Hepatocyte (in vitro differentiated cells): Measurements from ENCODE around the gene VCAM1.

Experiments used
- EZH2phosphoT487 ChIP-seq: fragments of 200-600 bp; sonication (generic); IDR thresholded peaks from one replicate; pipeline ENCODE4 v1.6.1; 2018; ENCODE audit warnings: antibody characterized with exemption, mild to moderate bottlenecking, low read depth, moderate library complexity; ENCODE audit not compliant: unreplicated experiment, severe bottlenecking
- TF ChIP-seq, protein P1 (sequence below): fragments of 200-600 bp; sonication (generic); IDR thresholded peaks from 2 replicates; pipeline ENCODE4 v1.5.1; 2016; ENCODE audit warnings: antibody characterized with exemption, mild to moderate bottlenecking; ENCODE audit not compliant: poor library complexity

DNA sequence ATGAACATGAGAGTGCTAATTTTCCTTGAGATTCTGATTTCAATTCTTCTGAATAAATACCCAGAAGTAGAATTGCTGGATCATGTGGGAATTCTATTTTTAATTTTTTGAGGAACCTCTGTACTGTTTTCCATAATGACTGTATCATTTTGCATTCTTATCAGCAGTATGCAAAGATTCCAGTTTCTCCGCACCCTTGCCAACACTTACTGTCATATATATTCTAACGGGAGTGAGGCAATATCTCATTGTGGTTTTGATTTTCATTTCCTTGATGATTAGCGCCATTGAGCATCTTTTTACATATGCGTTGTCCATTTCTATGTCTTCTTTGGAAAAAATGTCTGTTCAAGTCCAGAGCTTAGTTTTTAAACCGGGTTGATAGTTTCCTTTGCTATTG lies 33.2 kb downstream of the VCAM1 start:
- TF ChIP-seq, protein P1, sequence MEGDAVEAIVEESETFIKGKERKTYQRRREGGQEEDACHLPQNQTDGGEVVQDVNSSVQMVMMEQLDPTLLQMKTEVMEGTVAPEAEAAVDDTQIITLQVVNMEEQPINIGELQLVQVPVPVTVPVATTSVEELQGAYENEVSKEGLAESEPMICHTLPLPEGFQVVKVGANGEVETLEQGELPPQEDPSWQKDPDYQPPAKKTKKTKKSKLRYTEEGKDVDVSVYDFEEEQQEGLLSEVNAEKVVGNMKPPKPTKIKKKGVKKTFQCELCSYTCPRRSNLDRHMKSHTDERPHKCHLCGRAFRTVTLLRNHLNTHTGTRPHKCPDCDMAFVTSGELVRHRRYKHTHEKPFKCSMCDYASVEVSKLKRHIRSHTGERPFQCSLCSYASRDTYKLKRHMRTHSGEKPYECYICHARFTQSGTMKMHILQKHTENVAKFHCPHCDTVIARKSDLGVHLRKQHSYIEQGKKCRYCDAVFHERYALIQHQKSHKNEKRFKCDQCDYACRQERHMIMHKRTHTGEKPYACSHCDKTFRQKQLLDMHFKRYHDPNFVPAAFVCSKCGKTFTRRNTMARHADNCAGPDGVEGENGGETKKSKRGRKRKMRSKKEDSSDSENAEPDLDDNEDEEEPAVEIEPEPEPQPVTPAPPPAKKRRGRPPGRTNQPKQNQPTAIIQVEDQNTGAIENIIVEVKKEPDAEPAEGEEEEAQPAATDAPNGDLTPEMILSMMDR, result no peak
- TF ChIP-seq EZH2phosphoT487, result no peak
